Activated B cell treated with CpG ODN at 0.5 μM for 24 hours (primary cell): ENCODE results near the gene ZNF592. TPM values are rescaled to one million over a fixed set of nuclear protein-coding genes. Genes with fewer than 3 reads are reported as not detected.

Experiments used
- ATAC-seq: fragments of 200-7000 bp; cut with Tn5 transposase; one replicate; pipeline ENCODE4 v1.10.0; 2021; ENCODE audit warnings: low read depth, mild to moderate bottlenecking, moderate library complexity
- CTCF ChIA-PET: fragments of 350-600 bp; sonication (Branson Sonifier 250); formaldehyde crosslinking; loops from one replicate; lab custom pipeline; 2021; ENCODE audit warnings: antibody characterized with exemption; lab: Charles Lee
- POLR2A ChIA-PET: fragments of 350-600 bp; sonication (Branson Sonifier 250); formaldehyde crosslinking; loops from one replicate; lab custom pipeline; 2021; ENCODE audit warnings: antibody characterized with exemption; lab: Charles Lee
- DNase-seq: peaks from one replicate; pipeline ENCODE4 v3.0.0; 2022
- H3K27ac Mint-ChIP-seq: one replicate; pipeline ENCODE4 v1.8.0; 2020; ENCODE audit warnings: mixed read lengths
- H3K27me3 Mint-ChIP-seq: one replicate; pipeline ENCODE4 v1.8.0; 2021; ENCODE audit warnings: mixed read lengths
- H3K36me3 Mint-ChIP-seq: one replicate; pipeline ENCODE4 v1.8.0; 2021; ENCODE audit warnings: low read depth, mixed read lengths
- H3K4me1 Mint-ChIP-seq: one replicate; pipeline ENCODE4 v1.8.0; 2021; ENCODE audit warnings: mixed read lengths
- H3K4me3 Mint-ChIP-seq: one replicate; pipeline ENCODE4 v1.8.0; 2020; ENCODE audit warnings: mild to moderate bottlenecking, mixed read lengths
- H3K9me3 Mint-ChIP-seq: one replicate; pipeline ENCODE4 v1.8.0; 2020; ENCODE audit warnings: mixed read lengths
- CTCF ChIP-seq: fragments of 200-600 bp; IDR thresholded peaks from one replicate; pipeline ENCODE4 v1.8.0; 2022; ENCODE audit warnings: antibody characterized with exemption, mild to moderate bottlenecking
- intact Hi-C: fragments of 100-400 bp; cut with micrococcal nuclease; formaldehyde crosslinking; loops from one replicate; pipeline ENCODE4 v1.15.1; 2024
- total RNA-seq: library from RNA; stranded (reverse); gene quantifications from 2 replicates; pipeline ENCODE4 v1.2.3, GENCODE V29; 2022

ZNF592 gene
- total RNA-seq, 1 donor from 2014 or later: 44.3 TPM

- Mint-ChIP-seq H3K27me3 (peaks cover 2% of the 10 kb centered on the region), H3K27ac (no peak overlapping the region), H3K4me3 (no peak overlapping the region), H3K4me1 (no peaks in the 10 kb centered on the region), H3K9me3 (no peaks in the 10 kb centered on the region), H3K36me3 (no peaks in the 10 kb centered on the region)
- ChIA-PET POLR2A (no interaction called here), CTCF (no interaction called here)
- TF ChIP-seq CTCF: no peak
- ATAC-seq (no peak), DNase-seq (no peak)
- intact Hi-C loops: no loop called here
Observed at GRCh38 chr15:84830036-84830435, 81.6 kb downstream of the ZNF592 start.

GRCh38 chr15:84831028-84831427 is 82.6 kb downstream of the ZNF592 start:
- Mint-ChIP-seq H3K4me1 (no peaks in the 10 kb centered on the region), H3K27me3 (peaks cover 4% of the 10 kb centered on the region), H3K36me3 (no peaks in the 10 kb centered on the region), H3K27ac (no peak overlapping the region), H3K9me3 (no peaks in the 10 kb centered on the region), H3K4me3 (no peak overlapping the region)
- ChIA-PET CTCF (no interaction called here), POLR2A (no interaction called here)
- DNase-seq (no peak), ATAC-seq (no peak)
- TF ChIP-seq CTCF: no peak
- intact Hi-C loops: no loop called here

- POLR2A ChIA-PET: no interaction called here
- H3K27me3 Mint-ChIP-seq: peaks cover 4% of the 10 kb centered on the region
- intact Hi-C loops: no loop called here
Observed at GRCh38 chr15:84831613-84832012, 83.2 kb downstream of the ZNF592 start.

GRCh38 chr15:84832448-84833040 is 84.2 kb downstream of the ZNF592 start:
- ATAC-seq (no peak), DNase-seq (no peak)
- TF ChIP-seq CTCF: no peak
- CTCF ChIA-PET: interaction anchor here (1.3 kb wide), 1 partner anchor 9 kb away, joined by 3 read pairs; no protein-coding TSS in a partner anchor
- Mint-ChIP-seq H3K4me1 (no peaks in the 10 kb centered on the region), H3K36me3 (no peaks in the 10 kb centered on the region), H3K27ac (no peak overlapping the region), H3K9me3 (no peaks in the 10 kb centered on the region), H3K27me3 (peaks cover 4% of the 10 kb centered on the region), H3K4me3 (no peak overlapping the region)
- intact Hi-C loops: no loop called here
- POLR2A ChIA-PET: no interaction called here

More at GRCh38 chr15:84831613-84832012, 83.2 kb downstream of the ZNF592 start:
- no peaks in the 10 kb centered on the region for H3K9me3 Mint-ChIP-seq
- H3K4me1 Mint-ChIP-seq: no peaks in the 10 kb centered on the region
- H3K36me3 Mint-ChIP-seq: no peaks in the 10 kb centered on the region
- no peak for DNase-seq
- no peak for TF ChIP-seq CTCF
- CTCF ChIA-PET: no interaction called here
- H3K4me3 Mint-ChIP-seq: no peak overlapping the region
- ATAC-seq: no peak
- no peak overlapping the region for H3K27ac Mint-ChIP-seq

GRCh38 chr15:84833447-84834228 is 85.2 kb downstream of the ZNF592 start:
- peaks cover 4% of the 10 kb centered on the region for H3K27me3 Mint-ChIP-seq
- CTCF ChIA-PET: interaction anchor here (1.3 kb wide), 1 partner anchor 10 kb away, joined by 3 read pairs; no protein-coding TSS in a partner anchor
- H3K4me1 Mint-ChIP-seq: no peaks in the 10 kb centered on the region
- H3K27ac Mint-ChIP-seq: no peak overlapping the region
- TF ChIP-seq CTCF: no peak
- intact Hi-C loops: no loop called here
- H3K4me3 Mint-ChIP-seq: no peak overlapping the region
- ATAC-seq (no peak), DNase-seq (no peak)
- POLR2A ChIA-PET: no interaction called here
- H3K9me3 Mint-ChIP-seq: no peaks in the 10 kb centered on the region
- no peaks in the 10 kb centered on the region for H3K36me3 Mint-ChIP-seq
